SK-N-SH (cell line): ENCODE measurements around the gene CD83. TPM values are rescaled to one million over a fixed set of nuclear protein-coding genes. Genes with fewer than 3 reads are reported as not detected.

Experiments
- CTCF ChIA-PET: fragments of 300-600, 350-600 bp; formaldehyde crosslinking; extraction: SDS; loops from one replicate; lab custom pipeline; 2021; lab: Yijun Ruan, JAX
- POLR2A ChIA-PET: fragments of 350-600 bp; sonication (Branson Sonifier 250); formaldehyde crosslinking; extraction: SDS; loops from one replicate; lab custom pipeline; 2020; ENCODE audit warnings: antibody characterized with exemption, inconsistent platforms; lab: Yijun Ruan, JAX
- DNase-seq: peaks from one replicate; pipeline ENCODE4 v3.0.0; 2012
- H2AFZ ChIP-seq: fragments of 200-600 bp; sonication (generic); 2 replicates; pipeline ENCODE4 v1.8.1; 2016; ENCODE audit warnings: antibody characterized with exemption, mild to moderate bottlenecking, low read depth
- H3F3A ChIP-seq: fragments of 200-600 bp; sonication (generic); replicated peaks from 2 replicates; pipeline ENCODE3; 2016; ENCODE audit warnings: antibody characterized with exemption, mild to moderate bottlenecking; ENCODE audit not compliant: insufficient read depth
- H3K27ac ChIP-seq, 2 experiments: fragments of 200-500 bp in 1 of 2; fragments of 200-600 bp in 1 of 2; sonication (Bioruptor generic) in 1 of 2; sonication (generic), shearing (Covaris generic) in 1 of 2; 2 replicates each; pipeline versions ENCODE4 v1.5.1 to v1.6.1; 2014 to 2016; ENCODE audit warnings: low read depth in 2 of 2, inconsistent platforms in 1 of 2, low read length in 1 of 2, mild to moderate bottlenecking in 1 of 2, mixed read lengths in 1 of 2
- H3K27me3 ChIP-seq: fragments of 200-600 bp; sonication (generic), shearing (Covaris generic); 2 replicates; pipeline ENCODE4 v1.6.1; 2016; ENCODE audit warnings: mixed run types; ENCODE audit not compliant: insufficient read depth
- H3K36me3 ChIP-seq, 2 experiments: fragments of 200-500 bp in 1 of 2; fragments of 200-600 bp in 1 of 2; sonication (Bioruptor generic) in 1 of 2; sonication (generic) in 1 of 2; replicated peaks in 1 of 2; 2 replicates each; pipeline versions ENCODE3 to v1.5.1; 2014 to 2016; ENCODE audit warnings: low read length in 1 of 2, mild to moderate bottlenecking in 1 of 2; ENCODE audit not compliant: insufficient read depth in 2 of 2, control insufficient read depth in 1 of 2
- H3K4me1 ChIP-seq, 2 experiments: fragments of 200-500 bp in 1 of 2; fragments of 200-600 bp in 1 of 2; sonication (Bioruptor generic) in 1 of 2; sonication (generic), shearing (Covaris generic) in 1 of 2; 2 replicates each; pipeline versions ENCODE4 v1.5.1 to v1.6.1; 2014 to 2016; ENCODE audit warnings: low read depth in 1 of 2, low read length in 1 of 2, mixed run types in 1 of 2; ENCODE audit not compliant: insufficient read depth in 2 of 2, control insufficient read depth in 1 of 2
- H3K4me2 ChIP-seq: fragments of 200-600 bp; sonication (generic), shearing (Covaris generic); 2 replicates; pipeline ENCODE4 v1.6.1; 2017; ENCODE audit warnings: mixed run types
- H3K4me3 ChIP-seq, 2 experiments: fragments of 200-500 bp in 1 of 2; fragments of 200-600 bp in 1 of 2; sonication (Bioruptor generic) in 1 of 2; sonication (generic), shearing (Covaris generic) in 1 of 2; 2 replicates each; pipeline versions ENCODE4 v1.5.1 to v1.8.1; 2014 to 2016; ENCODE audit warnings: low read depth in 2 of 2, inconsistent platforms in 1 of 2, low read length in 1 of 2, mild to moderate bottlenecking in 1 of 2, mixed read lengths in 1 of 2, moderate library complexity in 1 of 2
- H3K79me2 ChIP-seq: fragments of 200-600 bp; sonication (generic); 2 replicates; pipeline ENCODE4 v1.8.1; 2017; ENCODE audit warnings: mild to moderate bottlenecking; ENCODE audit not compliant: insufficient read depth
- H3K9ac ChIP-seq: fragments of 200-600 bp; sonication (generic); 2 replicates; pipeline ENCODE4 v1.6.1; 2017; ENCODE audit warnings: mixed run types
- H3K9me2 ChIP-seq: fragments of 200-600 bp; sonication (generic); 2 replicates; pipeline ENCODE4 v1.6.1; 2017; ENCODE audit warnings: mixed run types
- H3K9me3 ChIP-seq: fragments of 200-600 bp; sonication (generic); 2 replicates; pipeline ENCODE4 v1.6.1; 2017; ENCODE audit warnings: mixed run types, mild to moderate bottlenecking, moderate library complexity
- H4K20me1 ChIP-seq: fragments of 200-600 bp; sonication (generic); 2 replicates; pipeline ENCODE4 v1.6.1; 2017; ENCODE audit warnings: mild to moderate bottlenecking, mixed run types; ENCODE audit not compliant: insufficient read depth
- GATA2 ChIP-seq: sonication (generic); formaldehyde crosslinking; IDR thresholded peaks from 2 replicates; pipeline ENCODE4 v1.5.0; 2020; ENCODE audit warnings: mild to moderate bottlenecking, missing genetic modification reagents
- MXI1 ChIP-seq: IDR thresholded peaks from 2 replicates; pipeline ENCODE4 v1.6.1; 2012; ENCODE audit warnings: mild to moderate bottlenecking, low read depth, low read length, improper control_type of control experiment
- NRF1 ChIP-seq: IDR thresholded peaks from 2 replicates; pipeline ENCODE4 v1.6.1; 2012; ENCODE audit warnings: low read depth, mild to moderate bottlenecking, low read length
- RAD21 ChIP-seq: IDR thresholded peaks from 2 replicates; pipeline ENCODE4 v1.6.1; 2012; ENCODE audit warnings: mild to moderate bottlenecking, low read length
- RCOR1 ChIP-seq: fragments of 150-350 bp; IDR thresholded peaks from 2 replicates; pipeline ENCODE4 v1.6.1; 2017; ENCODE audit warnings: antibody characterized with exemption, low read length
- SMC3 ChIP-seq: IDR thresholded peaks from 2 replicates; pipeline ENCODE4 v1.6.1; 2012; ENCODE audit warnings: low read depth, low read length, improper control_type of control experiment
- WGBS: methylation state at CpG from one replicate; pipeline ENCODE4 v1.1.6; 2017; ENCODE audit warnings: low lambda C conversion rate; 5-methylcytosine and 5-hydroxymethylcytosine counted together
- polyA plus RNA-seq, 3 experiments: library from polyadenylated mRNA; depleted of rRNA; stranded (reverse); fragments of >200 nt; gene quantifications; 2 replicates each; pipeline ENCODE4 v1.2.3, GENCODE V29; 2012
- TF ChIP-seq, protein P1 (sequence below): IDR thresholded peaks from 2 replicates; pipeline ENCODE4; 2012
- TF ChIP-seq, protein P2 (sequence below): fragments of 200-600 bp; sonication (generic); IDR thresholded peaks from 2 replicates; pipeline ENCODE4 v1.6.1; 2017; ENCODE audit warnings: antibody characterized with exemption, mild to moderate bottlenecking, moderate library complexity
- TF ChIP-seq, protein P3 (sequence below): IDR thresholded peaks from 2 replicates; pipeline ENCODE4 v1.6.1; 2012; ENCODE audit warnings: mild to moderate bottlenecking, low read depth, low read length, moderate library complexity

CD83 gene
- polyA plus RNA-seq, 1 of the 3 experiments (the other 2 are of a cell fraction) = 2.0 TPM

DNA sequence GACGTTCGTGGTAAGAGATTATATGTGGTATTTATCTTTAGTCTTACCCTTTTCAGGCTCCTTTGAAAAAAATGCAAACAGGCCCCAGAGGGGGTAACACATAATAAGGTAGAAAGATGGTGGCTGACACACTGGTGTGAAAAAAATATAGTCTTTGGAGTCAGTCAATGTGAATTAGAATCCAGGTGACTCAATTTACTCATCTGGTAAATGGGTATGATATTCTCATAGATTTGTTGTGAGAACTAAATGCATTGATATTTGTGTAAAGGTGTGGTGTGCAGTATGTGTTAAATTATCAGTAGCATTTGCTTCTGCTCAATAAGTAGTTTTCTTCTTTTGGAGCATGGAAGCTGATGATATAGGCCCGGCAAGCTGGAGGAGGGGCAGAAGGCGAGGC, 25.7 kb downstream of the CD83 start:
- Histone ChIP-seq H3K36me3 (no peaks in the 10 kb centered on the region), H3K9ac (no peak overlapping the region), H3K27me3 (no peaks in the 10 kb centered on the region), H2AFZ (no peak overlapping the region), H3K4me3 (no peak overlapping the region), H3K79me2 (no peaks in the 10 kb centered on the region), H3F3A (no peaks in the 10 kb centered on the region), H4K20me1 (no peaks in the 10 kb centered on the region), H3K27ac (no peak overlapping the region), H3K4me2 (no peak overlapping the region), H3K9me2 (no peaks in the 10 kb centered on the region), H3K4me1 (no peaks in the 10 kb centered on the region; a peak in 2 of 4 replicates), H3K9me3 (no peaks in the 10 kb centered on the region)
- POLR2A ChIA-PET = no interaction called here
- 76% methylated on average over 4 of the region's 4 CpGs for WGBS
- DNase-seq = no peak
- TF ChIP-seq, protein P1, sequence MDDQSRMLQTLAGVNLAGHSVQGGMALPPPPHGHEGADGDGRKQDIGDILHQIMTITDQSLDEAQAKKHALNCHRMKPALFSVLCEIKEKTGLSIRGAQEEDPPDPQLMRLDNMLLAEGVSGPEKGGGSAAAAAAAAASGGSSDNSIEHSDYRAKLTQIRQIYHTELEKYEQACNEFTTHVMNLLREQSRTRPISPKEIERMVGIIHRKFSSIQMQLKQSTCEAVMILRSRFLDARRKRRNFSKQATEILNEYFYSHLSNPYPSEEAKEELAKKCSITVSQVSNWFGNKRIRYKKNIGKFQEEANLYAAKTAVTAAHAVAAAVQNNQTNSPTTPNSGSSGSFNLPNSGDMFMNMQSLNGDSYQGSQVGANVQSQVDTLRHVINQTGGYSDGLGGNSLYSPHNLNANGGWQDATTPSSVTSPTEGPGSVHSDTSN = no peak
- TF ChIP-seq MXI1 (no peak), GATA2 (CRISPR knock-in tag) (no peak), NRF1 (no peak)
- TF ChIP-seq, protein P2, sequence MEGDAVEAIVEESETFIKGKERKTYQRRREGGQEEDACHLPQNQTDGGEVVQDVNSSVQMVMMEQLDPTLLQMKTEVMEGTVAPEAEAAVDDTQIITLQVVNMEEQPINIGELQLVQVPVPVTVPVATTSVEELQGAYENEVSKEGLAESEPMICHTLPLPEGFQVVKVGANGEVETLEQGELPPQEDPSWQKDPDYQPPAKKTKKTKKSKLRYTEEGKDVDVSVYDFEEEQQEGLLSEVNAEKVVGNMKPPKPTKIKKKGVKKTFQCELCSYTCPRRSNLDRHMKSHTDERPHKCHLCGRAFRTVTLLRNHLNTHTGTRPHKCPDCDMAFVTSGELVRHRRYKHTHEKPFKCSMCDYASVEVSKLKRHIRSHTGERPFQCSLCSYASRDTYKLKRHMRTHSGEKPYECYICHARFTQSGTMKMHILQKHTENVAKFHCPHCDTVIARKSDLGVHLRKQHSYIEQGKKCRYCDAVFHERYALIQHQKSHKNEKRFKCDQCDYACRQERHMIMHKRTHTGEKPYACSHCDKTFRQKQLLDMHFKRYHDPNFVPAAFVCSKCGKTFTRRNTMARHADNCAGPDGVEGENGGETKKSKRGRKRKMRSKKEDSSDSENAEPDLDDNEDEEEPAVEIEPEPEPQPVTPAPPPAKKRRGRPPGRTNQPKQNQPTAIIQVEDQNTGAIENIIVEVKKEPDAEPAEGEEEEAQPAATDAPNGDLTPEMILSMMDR = no peak
- TF ChIP-seq, protein P3, sequence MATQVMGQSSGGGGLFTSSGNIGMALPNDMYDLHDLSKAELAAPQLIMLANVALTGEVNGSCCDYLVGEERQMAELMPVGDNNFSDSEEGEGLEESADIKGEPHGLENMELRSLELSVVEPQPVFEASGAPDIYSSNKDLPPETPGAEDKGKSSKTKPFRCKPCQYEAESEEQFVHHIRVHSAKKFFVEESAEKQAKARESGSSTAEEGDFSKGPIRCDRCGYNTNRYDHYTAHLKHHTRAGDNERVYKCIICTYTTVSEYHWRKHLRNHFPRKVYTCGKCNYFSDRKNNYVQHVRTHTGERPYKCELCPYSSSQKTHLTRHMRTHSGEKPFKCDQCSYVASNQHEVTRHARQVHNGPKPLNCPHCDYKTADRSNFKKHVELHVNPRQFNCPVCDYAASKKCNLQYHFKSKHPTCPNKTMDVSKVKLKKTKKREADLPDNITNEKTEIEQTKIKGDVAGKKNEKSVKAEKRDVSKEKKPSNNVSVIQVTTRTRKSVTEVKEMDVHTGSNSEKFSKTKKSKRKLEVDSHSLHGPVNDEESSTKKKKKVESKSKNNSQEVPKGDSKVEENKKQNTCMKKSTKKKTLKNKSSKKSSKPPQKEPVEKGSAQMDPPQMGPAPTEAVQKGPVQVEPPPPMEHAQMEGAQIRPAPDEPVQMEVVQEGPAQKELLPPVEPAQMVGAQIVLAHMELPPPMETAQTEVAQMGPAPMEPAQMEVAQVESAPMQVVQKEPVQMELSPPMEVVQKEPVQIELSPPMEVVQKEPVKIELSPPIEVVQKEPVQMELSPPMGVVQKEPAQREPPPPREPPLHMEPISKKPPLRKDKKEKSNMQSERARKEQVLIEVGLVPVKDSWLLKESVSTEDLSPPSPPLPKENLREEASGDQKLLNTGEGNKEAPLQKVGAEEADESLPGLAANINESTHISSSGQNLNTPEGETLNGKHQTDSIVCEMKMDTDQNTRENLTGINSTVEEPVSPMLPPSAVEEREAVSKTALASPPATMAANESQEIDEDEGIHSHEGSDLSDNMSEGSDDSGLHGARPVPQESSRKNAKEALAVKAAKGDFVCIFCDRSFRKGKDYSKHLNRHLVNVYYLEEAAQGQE = no peak
- CTCF ChIA-PET = interaction anchor here (1.0 to 4.4 kb wide), 10 partner anchors 9 to 270 kb away, joined by 3 to 38 read pairs (median 4); no protein-coding TSS in a partner anchor

DNA sequence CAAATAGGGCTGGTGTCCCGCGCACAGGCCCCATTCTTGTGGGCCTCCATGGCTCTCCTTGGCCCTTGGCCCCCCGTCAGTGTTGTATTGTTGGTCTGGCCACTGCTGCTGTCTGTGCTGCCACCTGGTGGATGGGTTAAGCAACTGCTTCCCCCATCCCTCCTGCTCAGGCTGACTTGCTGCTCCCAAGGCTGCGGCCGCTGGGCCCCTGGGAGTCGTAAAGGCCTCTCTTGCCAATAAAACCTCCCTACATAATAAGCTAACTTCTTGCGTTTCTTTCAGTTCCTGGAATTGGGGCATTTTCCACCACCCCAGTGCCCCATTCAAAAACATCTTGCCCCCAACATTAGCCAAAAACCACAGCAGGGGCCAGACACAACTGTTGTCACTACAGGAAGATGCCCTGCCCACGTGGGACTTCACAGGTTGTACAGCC, 27.1 kb downstream of the CD83 start:
- Histone ChIP-seq H4K20me1 (no peaks in the 10 kb centered on the region), H3K9me3 (no peaks in the 10 kb centered on the region), H3K27me3 (no peaks in the 10 kb centered on the region), H3K79me2 (no peaks in the 10 kb centered on the region), H3K4me3 (peak overlapping the region in 1 of 2 experiments; percentile 30; a peak in 1 of 4 replicates), H3K9ac (no peak overlapping the region), H3K36me3 (no peaks in the 10 kb centered on the region), H3K27ac (no peak overlapping the region), H3K4me1 (no peaks in the 10 kb centered on the region; a peak in 2 of 4 replicates), H3K4me2 (no peak overlapping the region), H3F3A (no peaks in the 10 kb centered on the region), H3K9me2 (no peaks in the 10 kb centered on the region), H2AFZ (no peak overlapping the region)
- DNase-seq = peak; percentile 82
- POLR2A ChIA-PET = no interaction called here
- 35% methylated on average over 8 of the region's 8 CpGs for WGBS
- TF ChIP-seq RCOR1 (no peak), RAD21 (peak; percentile 76), SMC3 (peak; percentile 92)
- TF ChIP-seq, protein P2 = peak; percentile 89
- CTCF ChIA-PET = interaction anchor here (0.7 to 4.4 kb wide), 18 partner anchors 11 to 1101 kb away, joined by 3 to 38 read pairs (median 4); no protein-coding TSS in a partner anchor
